ENCODE data around the gene KRT76. TPM values are rescaled to one million over a fixed set of nuclear protein-coding genes. Genes with fewer than 3 reads are reported as not detected.

The KRT76 gene
- total and polyA plus RNA-seq, 2 donors from 2014 or later = not detected

GRCh38 chr12:52735106-52735505 is 42.0 kb downstream of the KRT76 start:
- Histone ChIP-seq H3K4me3 (ENCODE audit: low read length in 3 of 3) (no peak overlapping the region), H3K27ac (ENCODE audit: low read depth in 2 of 2, low read length in 2 of 2) (no peak overlapping the region), H3K4me1 (ENCODE audit: control insufficient read depth in 2 of 3, insufficient read depth in 2 of 3, low read depth in 1 of 3, low read length in 3 of 3) (no peaks in the 10 kb centered on the region), H3K9me3 (ENCODE audit: control insufficient read depth in 2 of 3, insufficient read depth in 1 of 3, low read length in 3 of 3) (no peaks in the 10 kb centered on the region), H3K27me3 (ENCODE audit: control insufficient read depth, insufficient read depth, low read length) (no peaks in the 10 kb centered on the region), H3K36me3 (ENCODE audit: control insufficient read depth in 2 of 3, insufficient read depth in 3 of 3, low read length in 3 of 3) (no peaks in the 10 kb centered on the region), H3K9ac (ENCODE audit: low read length in 3 of 3) (no peak overlapping the region)
- DNase-seq (no peak), FAIRE-seq (no peak)
- TF ChIP-seq, protein P1, sequence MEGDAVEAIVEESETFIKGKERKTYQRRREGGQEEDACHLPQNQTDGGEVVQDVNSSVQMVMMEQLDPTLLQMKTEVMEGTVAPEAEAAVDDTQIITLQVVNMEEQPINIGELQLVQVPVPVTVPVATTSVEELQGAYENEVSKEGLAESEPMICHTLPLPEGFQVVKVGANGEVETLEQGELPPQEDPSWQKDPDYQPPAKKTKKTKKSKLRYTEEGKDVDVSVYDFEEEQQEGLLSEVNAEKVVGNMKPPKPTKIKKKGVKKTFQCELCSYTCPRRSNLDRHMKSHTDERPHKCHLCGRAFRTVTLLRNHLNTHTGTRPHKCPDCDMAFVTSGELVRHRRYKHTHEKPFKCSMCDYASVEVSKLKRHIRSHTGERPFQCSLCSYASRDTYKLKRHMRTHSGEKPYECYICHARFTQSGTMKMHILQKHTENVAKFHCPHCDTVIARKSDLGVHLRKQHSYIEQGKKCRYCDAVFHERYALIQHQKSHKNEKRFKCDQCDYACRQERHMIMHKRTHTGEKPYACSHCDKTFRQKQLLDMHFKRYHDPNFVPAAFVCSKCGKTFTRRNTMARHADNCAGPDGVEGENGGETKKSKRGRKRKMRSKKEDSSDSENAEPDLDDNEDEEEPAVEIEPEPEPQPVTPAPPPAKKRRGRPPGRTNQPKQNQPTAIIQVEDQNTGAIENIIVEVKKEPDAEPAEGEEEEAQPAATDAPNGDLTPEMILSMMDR (IDR thresholded peaks at IDR 0.05; ENCODE audit: borderline replicate concordance, extremely low read depth, insufficient read depth) = no peak
- intact Hi-C loops (cut with DNase I) = no loop called here

GRCh38 chr12:52730793-52731192 is 46.4 kb downstream of the KRT76 start:
- H3K27ac ChIP-seq (ENCODE audit: low read depth in 2 of 2, low read length in 2 of 2) = no peak overlapping the region
- no peaks in the 10 kb centered on the region for H3K36me3 ChIP-seq (ENCODE audit: control insufficient read depth in 2 of 3, insufficient read depth in 3 of 3, low read length in 3 of 3)
- no peak overlapping the region for H3K9ac ChIP-seq (ENCODE audit: low read length in 3 of 3)
- FAIRE-seq = no peak
- no peak for DNase-seq
- H3K27me3 ChIP-seq (ENCODE audit: control insufficient read depth, insufficient read depth, low read length) = no peaks in the 10 kb centered on the region
- intact Hi-C loops (cut with DNase I) = no loop called here
- no peaks in the 10 kb centered on the region for H3K9me3 ChIP-seq (ENCODE audit: control insufficient read depth in 2 of 3, insufficient read depth in 1 of 3, low read length in 3 of 3)
- H3K4me3 ChIP-seq (ENCODE audit: low read length in 3 of 3) = no peak overlapping the region
- H3K4me1 ChIP-seq (ENCODE audit: control insufficient read depth in 2 of 3, insufficient read depth in 2 of 3, low read depth in 1 of 3, low read length in 3 of 3) = no peaks in the 10 kb centered on the region
- TF ChIP-seq, protein P1 (IDR thresholded peaks at IDR 0.05; ENCODE audit: borderline replicate concordance, extremely low read depth, insufficient read depth) = no peak

GRCh38 chr12:52730383-52730782 is 46.8 kb downstream of the KRT76 start:
- Histone ChIP-seq H3K9me3 (ENCODE audit: control insufficient read depth in 2 of 3, insufficient read depth in 1 of 3, low read length in 3 of 3) (no peaks in the 10 kb centered on the region), H3K9ac (ENCODE audit: low read length in 3 of 3) (no peak overlapping the region), H3K27ac (ENCODE audit: low read depth in 2 of 2, low read length in 2 of 2) (no peak overlapping the region), H3K4me1 (ENCODE audit: control insufficient read depth in 2 of 3, insufficient read depth in 2 of 3, low read depth in 1 of 3, low read length in 3 of 3) (no peaks in the 10 kb centered on the region), H3K27me3 (ENCODE audit: control insufficient read depth, insufficient read depth, low read length) (no peaks in the 10 kb centered on the region), H3K4me3 (ENCODE audit: low read length in 3 of 3) (no peak overlapping the region), H3K36me3 (ENCODE audit: control insufficient read depth in 2 of 3, insufficient read depth in 3 of 3, low read length in 3 of 3) (no peaks in the 10 kb centered on the region)
- no peak for DNase-seq
- FAIRE-seq = no peak
- intact Hi-C loops (cut with DNase I) = no loop called here
- TF ChIP-seq, protein P1 (IDR thresholded peaks at IDR 0.05; ENCODE audit: borderline replicate concordance, extremely low read depth, insufficient read depth) = no peak

GRCh38 chr12:52729147-52729546 is 48.0 kb downstream of the KRT76 start:
- H3K27me3 ChIP-seq (ENCODE audit: control insufficient read depth, insufficient read depth, low read length) = no peaks in the 10 kb centered on the region
- no peak overlapping the region for H3K9ac ChIP-seq (ENCODE audit: low read length in 3 of 3)
- H3K36me3 ChIP-seq (ENCODE audit: control insufficient read depth in 2 of 3, insufficient read depth in 3 of 3, low read length in 3 of 3) = no peaks in the 10 kb centered on the region
- TF ChIP-seq, protein P1 (IDR thresholded peaks at IDR 0.05; ENCODE audit: borderline replicate concordance, extremely low read depth, insufficient read depth) = no peak
- H3K9me3 ChIP-seq (ENCODE audit: control insufficient read depth in 2 of 3, insufficient read depth in 1 of 3, low read length in 3 of 3) = no peaks in the 10 kb centered on the region
- intact Hi-C loops (cut with DNase I) = no loop called here
- FAIRE-seq = no peak
- no peaks in the 10 kb centered on the region for H3K4me1 ChIP-seq (ENCODE audit: control insufficient read depth in 2 of 3, insufficient read depth in 2 of 3, low read depth in 1 of 3, low read length in 3 of 3)
- H3K4me3 ChIP-seq (ENCODE audit: low read length in 3 of 3) = no peak overlapping the region
- no peak for DNase-seq
- H3K27ac ChIP-seq (ENCODE audit: low read depth in 2 of 2, low read length in 2 of 2) = no peak overlapping the region

Data from kidney (tissue), 14 donors.